Thyroid gland (tissue), 4 donors: ENCODE measurements around the gene PPP2R5C. TPM values are rescaled to one million over a fixed set of nuclear protein-coding genes. Genes with fewer than 3 reads are reported as not detected.

Experiments
- DNase-seq, 2 donors: peaks; one replicate each; pipeline ENCODE4 v3.0.0-alpha.2; 2019
- H3K27ac ChIP-seq, 3 donors: fragments of 200-600 bp; sonication (generic); 1 replicate in 2 of 3; 2 replicates in 1 of 3; pipeline ENCODE4 v1.5.1; 2016 to 2019; ENCODE audit warnings: mild to moderate bottlenecking in 1 of 3, moderate library complexity in 1 of 3
- H3K27me3 ChIP-seq: fragments of 200-600 bp; sonication (generic); one replicate; pipeline ENCODE4 v1.5.1; 2019
- H3K36me3 ChIP-seq, 2 donors: fragments of 200-600 bp; sonication (generic); one replicate each; pipeline ENCODE4 v1.5.1; 2016 to 2019
- H3K4me1 ChIP-seq, 2 donors: fragments of 200-600 bp; sonication (generic); one replicate each; pipeline ENCODE4 v1.5.1; 2017 to 2019
- H3K4me3 ChIP-seq, 3 donors: fragments of 200-600 bp; sonication (generic); replicated peaks in 1 of 3; 1 replicate in 2 of 3; 2 replicates in 1 of 3; pipeline ENCODE4 v1.5.1; 2016; ENCODE audit warnings: mild to moderate bottlenecking in 1 of 3
- H3K9me3 ChIP-seq: fragments of 200-600 bp; sonication (generic); one replicate; pipeline ENCODE4 v1.5.1; 2017
- CTCF ChIP-seq, 6 experiments: fragments of 200-600 bp in 3 of 6; fragments of 450-650 bp in 3 of 6; sonication (generic) in 3 of 6; IDR thresholded peaks; one replicate each; pipeline ENCODE4 v1.5.1; 2016 to 2019; ENCODE audit warnings: antibody characterized with exemption in 6 of 6, mild to moderate bottlenecking in 2 of 6, inconsistent platforms in 1 of 6, moderate library complexity in 1 of 6
- POLR2A ChIP-seq, 2 donors: fragments of 450-650 bp; IDR thresholded peaks; one replicate each; pipeline ENCODE4 v1.6.1; 2017; ENCODE audit warnings: antibody characterized with exemption in 2 of 2, mild to moderate bottlenecking in 2 of 2, moderate library complexity in 1 of 2
- WGBS, 2 donors: methylation state at CpG; one replicate each; pipeline ENCODE4 v1.1.5; 2017; 5-methylcytosine and 5-hydroxymethylcytosine counted together
- intact Hi-C: fragments of 100-400 bp; cut with DNase I; formaldehyde crosslinking; loops from one replicate; pipeline ENCODE4 v1.15.1; 2023
- total RNA-seq, 4 donors: library from RNA; depleted of rRNA; stranded (reverse); fragments of >200 nt; gene quantifications; one replicate each; pipeline ENCODE4 v1.2.3, GENCODE V29; 2016

Gene PPP2R5C
- total RNA-seq, 4 donors from 2014 or later: 105 to 209 (median 141) TPM

DNA sequence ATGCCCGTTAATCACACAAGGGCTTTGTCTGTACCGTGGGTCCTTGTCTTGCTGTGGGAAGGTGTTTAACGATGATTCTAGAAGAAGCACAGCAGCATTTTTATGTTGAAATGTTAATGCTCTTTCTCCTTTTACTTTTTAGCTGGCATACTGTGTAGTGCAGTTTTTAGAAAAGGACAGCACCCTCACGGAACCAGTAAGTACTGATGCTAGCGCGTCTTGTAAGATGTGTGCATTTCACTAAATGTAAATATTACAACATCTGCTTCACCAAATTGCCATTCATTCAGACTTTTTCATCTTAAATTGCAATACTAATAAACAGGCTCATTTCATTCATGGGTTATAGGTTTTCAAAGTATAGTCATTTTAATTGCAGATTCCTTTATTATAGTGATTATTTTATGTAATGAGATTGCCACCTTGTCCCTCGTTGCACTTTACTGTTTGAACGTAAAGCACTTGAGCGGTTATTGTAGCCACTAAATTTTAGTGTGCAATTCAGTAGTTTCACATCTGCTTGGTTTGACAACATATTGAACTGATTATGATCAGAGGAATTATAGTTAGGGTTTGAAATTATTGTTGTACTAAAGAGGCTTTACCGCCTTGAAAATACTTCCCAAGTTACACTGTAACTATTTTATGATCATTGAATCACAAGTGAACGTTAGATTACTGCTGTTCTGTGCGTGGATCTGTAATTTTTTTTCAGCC lies 133.0 kb downstream of the PPP2R5C start:
- intact Hi-C loops: no loop called here
- TF ChIP-seq CTCF (IDR thresholded peaks at IDR 0.05) (no peak), POLR2A (IDR thresholded peaks at IDR 0.05) (no peak)
- WGBS, 2 donors: 92 to 95% methylated on average over 12 of the region's 12 CpGs

GRCh38 chr14:101895256-101895655 lies 133.7 kb downstream of the PPP2R5C start:
- WGBS, 2 donors: 90 to 96% methylated on average over 9 of the region's 9 CpGs
- intact Hi-C loops: no loop called here
- DNase-seq: no peak

More for the DNA sequence above, 133.0 kb downstream of the PPP2R5C start:
- Histone ChIP-seq H3K4me3 (no peak overlapping the region), H3K27me3 (no peaks in the 10 kb centered on the region), H3K4me1 (no peaks in the 10 kb centered on the region), H3K36me3 (peaks cover 14 to 41% of the 10 kb centered on the region in 2 donors), H3K9me3 (no peaks in the 10 kb centered on the region), H3K27ac (no peak overlapping the region)
- DNase-seq: no peak

GRCh38 chr14:101897326-101897725 lies 135.8 kb downstream of the PPP2R5C start:
- no peak for DNase-seq
- no peaks in the 10 kb centered on the region for H3K4me1 ChIP-seq
- 86 to 95% methylated on average over 9 of the region's 9 CpGs for WGBS, 2 donors

More at GRCh38 chr14:101895256-101895655, 133.7 kb downstream of the PPP2R5C start:
- Histone ChIP-seq H3K9me3 (no peaks in the 10 kb centered on the region), H3K27ac (no peak overlapping the region), H3K4me3 (no peak overlapping the region), H3K4me1 (no peaks in the 10 kb centered on the region), H3K27me3 (no peaks in the 10 kb centered on the region), H3K36me3 (peaks cover 14 to 48% of the 10 kb centered on the region in 2 donors)
- TF ChIP-seq CTCF (IDR thresholded peaks at IDR 0.05): no peak

DNA sequence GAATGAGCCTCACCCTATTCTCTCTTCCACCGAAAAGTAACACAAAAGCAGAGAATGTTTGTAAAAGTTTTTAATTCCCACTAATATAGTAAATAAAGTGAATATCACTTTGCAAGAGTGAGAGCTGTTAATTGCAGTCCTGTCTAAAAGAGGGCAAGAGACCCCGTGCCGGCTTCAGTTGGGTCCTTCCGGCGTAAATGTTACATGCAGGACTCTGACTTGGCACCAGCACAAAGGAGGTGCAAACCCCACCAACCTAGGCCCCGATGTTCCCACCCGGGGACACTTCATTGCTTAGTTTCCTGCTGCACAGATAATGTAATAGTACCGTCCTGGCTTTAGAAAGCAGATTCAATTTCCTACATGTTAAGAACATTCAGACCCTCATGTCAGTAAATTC lies 136.9 kb downstream of the PPP2R5C start:
- 98% methylated on average over 8 of the region's 8 CpGs for WGBS, 2 donors
- DNase-seq: no peak
- H3K36me3 ChIP-seq: peaks cover 41 to 65% of the 10 kb centered on the region in 2 donors
- no peaks in the 10 kb centered on the region for H3K27me3 ChIP-seq
- intact Hi-C loops: no loop called here
- no peak overlapping the region for H3K4me3 ChIP-seq
- no peaks in the 10 kb centered on the region for H3K9me3 ChIP-seq
- no peak overlapping the region for H3K27ac ChIP-seq
- TF ChIP-seq CTCF (IDR thresholded peaks at IDR 0.05) (no peak), POLR2A (IDR thresholded peaks at IDR 0.05) (no peak)
- H3K4me1 ChIP-seq: no peaks in the 10 kb centered on the region

More at GRCh38 chr14:101897326-101897725, 135.8 kb downstream of the PPP2R5C start:
- Histone ChIP-seq H3K9me3 (no peaks in the 10 kb centered on the region), H3K4me3 (no peak overlapping the region), H3K36me3 (peaks cover 32 to 65% of the 10 kb centered on the region in 2 donors), H3K27ac (no peak overlapping the region), H3K27me3 (no peaks in the 10 kb centered on the region)
- intact Hi-C loops: no loop called here
- no peak for TF ChIP-seq CTCF (IDR thresholded peaks at IDR 0.05)
- TF ChIP-seq POLR2A (IDR thresholded peaks at IDR 0.05): no peak

DNA sequence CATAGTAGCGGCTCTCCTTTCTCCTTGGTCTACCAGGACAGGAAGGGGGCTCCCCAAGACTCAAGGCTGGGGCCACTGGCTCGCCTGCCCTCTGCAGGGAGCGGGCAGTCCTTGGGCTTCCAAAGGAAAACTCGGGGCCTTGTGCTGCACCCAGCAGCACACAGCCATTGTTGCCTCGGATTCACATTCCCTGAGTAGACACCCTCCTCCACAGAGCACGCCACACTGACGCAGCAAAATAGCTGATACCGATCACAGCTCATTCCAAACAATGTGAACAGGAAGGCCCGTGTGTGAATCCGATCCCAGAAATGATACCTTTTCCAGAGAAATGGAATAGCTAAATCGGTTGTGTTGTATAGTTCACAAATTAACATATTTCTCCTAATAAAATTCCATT lies 137.8 kb downstream of the PPP2R5C start:
- intact Hi-C loops: no loop called here
- TF ChIP-seq CTCF (IDR thresholded peaks at IDR 0.05) (no peak), POLR2A (IDR thresholded peaks at IDR 0.05) (no peak)
- no peaks in the 10 kb centered on the region for H3K4me1 ChIP-seq

More for the DNA sequence above, 137.8 kb downstream of the PPP2R5C start:
- H3K9me3 ChIP-seq: no peaks in the 10 kb centered on the region
- no peak overlapping the region for H3K27ac ChIP-seq
- DNase-seq: no peak
- no peak overlapping the region for H3K4me3 ChIP-seq
- 95 to 98% methylated on average over 11 of the region's 11 CpGs for WGBS, 2 donors
- peaks cover 44 to 73% of the 10 kb centered on the region in 2 donors for H3K36me3 ChIP-seq
- no peaks in the 10 kb centered on the region for H3K27me3 ChIP-seq
